ENCODE results near the gene CD55. TPM values are rescaled to one million over a fixed set of nuclear protein-coding genes. Genes with fewer than 3 reads are reported as not detected.

The CD55 gene
- total RNA-seq, 1 experiment from 2014 or later: 17.3 TPM

DNA sequence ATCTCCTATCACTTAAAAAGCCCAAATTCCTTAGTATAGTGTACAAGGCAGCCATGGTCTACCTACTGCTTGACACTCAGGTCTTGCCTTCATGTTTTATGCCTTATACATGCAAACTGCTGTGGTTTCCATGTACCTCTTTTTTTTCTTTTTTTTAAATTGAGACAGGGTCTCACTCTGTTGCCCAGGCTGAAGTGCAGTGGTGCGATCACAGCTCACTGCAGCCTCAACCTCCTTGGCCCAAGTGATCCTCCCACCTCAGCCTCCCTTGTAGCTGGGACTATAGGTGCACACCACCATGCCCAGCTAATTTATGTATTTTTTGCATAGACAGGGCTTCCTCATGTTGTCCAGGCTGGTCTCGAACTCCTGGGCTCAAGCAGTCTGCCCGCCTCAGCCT is 8.0 kb downstream of the CD55 start:
- WGBS (ENCODE audit: extremely low coverage, insufficient read length, low lambda C conversion rate): no CpG with 5 or more reads among the region's 3 CpGs
- no peak for DNase-seq
- H3K36me3 Mint-ChIP-seq (ENCODE audit: insufficient read depth in 1 of 3, low read depth in 3 of 3): peaks cover 8 to 58% (median 46%) of the 10 kb centered on the region in 3 experiments; a peak in 6 of 7 replicates

More for the DNA sequence above, 8.0 kb downstream of the CD55 start:
- H3K4me3 Mint-ChIP-seq: no peak overlapping the region
- Histone ChIP-seq H3K14ac (ENCODE audit: insufficient read depth, low read length) (no peak overlapping the region), H2BK120ac (ENCODE audit: low read depth, low read length, poor library complexity, severe bottlenecking) (no peak overlapping the region), H2AK5ac (ENCODE audit: insufficient read length, low read length) (no peak overlapping the region), H3K23ac (ENCODE audit: insufficient read length, low read depth, low read length) (no peak overlapping the region), H3K27ac (ENCODE audit: insufficient read length, low read depth, low read length) (no peak overlapping the region), H2BK20ac (ENCODE audit: low read depth, low read length, poor library complexity, severe bottlenecking) (no peak overlapping the region), H2BK12ac (ENCODE audit: insufficient read length, low read depth, low read length) (no peak overlapping the region), H3T11ph (ENCODE audit: low read length) (no peak overlapping the region), H3K56ac (ENCODE audit: insufficient read length, low read depth, low read length) (no peak overlapping the region), H3K9ac (ENCODE audit: extremely low read depth, insufficient read length, low read length) (no peak overlapping the region), H4K91ac (ENCODE audit: insufficient read length, low read depth, low read length) (no peak overlapping the region), H3K79me1 (ENCODE audit: insufficient read depth, low read depth, low read length, poor library complexity, severe bottlenecking) (no peaks in the 10 kb centered on the region), H3K4me1 (ENCODE audit: insufficient read depth, low read length) (no peaks in the 10 kb centered on the region), H2BK5ac (ENCODE audit: insufficient read length, low read length) (no peak overlapping the region), H3K18ac (ENCODE audit: insufficient read length, low read depth, low read length) (no peak overlapping the region), H2AFZ (ENCODE audit: low read length) (no peak overlapping the region), H4K5ac (ENCODE audit: insufficient read length, low read depth, low read length) (no peak overlapping the region), H2BK15ac (ENCODE audit: low read depth, low read length) (no peak overlapping the region), H4K20me1 (ENCODE audit: control insufficient read depth, insufficient read depth, insufficient read length) (no peaks in the 10 kb centered on the region), H3K27me3 (ENCODE audit: insufficient read depth, low read length) (no peaks in the 10 kb centered on the region), H3K4ac (ENCODE audit: low read depth, low read length) (no peak overlapping the region), H4K8ac (replicated peaks; ENCODE audit: insufficient read length, low read depth, low read length) (no peak overlapping the region), H3K9me3 (ENCODE audit: control insufficient read depth, low read depth, low read length) (no peaks in the 10 kb centered on the region), H3K23me2 (ENCODE audit: insufficient read length, low read depth, low read length, poor library complexity, severe bottlenecking) (no peaks in the 10 kb centered on the region), H3K79me2 (ENCODE audit: insufficient read depth, low read length) (no peaks in the 10 kb centered on the region), H3K4me2 (ENCODE audit: insufficient read depth, insufficient read length, low read length) (no peak overlapping the region)
- H3K27me3 Mint-ChIP-seq (ENCODE audit: low read depth): no peaks in the 10 kb centered on the region
- H3K27ac Mint-ChIP-seq: no peak overlapping the region; a peak in 1 of 7 replicates
- no peaks in the 10 kb centered on the region for H3K4me1 Mint-ChIP-seq
- no peaks in the 10 kb centered on the region for H3K9me3 Mint-ChIP-seq
- TF ChIP-seq, protein P1, sequence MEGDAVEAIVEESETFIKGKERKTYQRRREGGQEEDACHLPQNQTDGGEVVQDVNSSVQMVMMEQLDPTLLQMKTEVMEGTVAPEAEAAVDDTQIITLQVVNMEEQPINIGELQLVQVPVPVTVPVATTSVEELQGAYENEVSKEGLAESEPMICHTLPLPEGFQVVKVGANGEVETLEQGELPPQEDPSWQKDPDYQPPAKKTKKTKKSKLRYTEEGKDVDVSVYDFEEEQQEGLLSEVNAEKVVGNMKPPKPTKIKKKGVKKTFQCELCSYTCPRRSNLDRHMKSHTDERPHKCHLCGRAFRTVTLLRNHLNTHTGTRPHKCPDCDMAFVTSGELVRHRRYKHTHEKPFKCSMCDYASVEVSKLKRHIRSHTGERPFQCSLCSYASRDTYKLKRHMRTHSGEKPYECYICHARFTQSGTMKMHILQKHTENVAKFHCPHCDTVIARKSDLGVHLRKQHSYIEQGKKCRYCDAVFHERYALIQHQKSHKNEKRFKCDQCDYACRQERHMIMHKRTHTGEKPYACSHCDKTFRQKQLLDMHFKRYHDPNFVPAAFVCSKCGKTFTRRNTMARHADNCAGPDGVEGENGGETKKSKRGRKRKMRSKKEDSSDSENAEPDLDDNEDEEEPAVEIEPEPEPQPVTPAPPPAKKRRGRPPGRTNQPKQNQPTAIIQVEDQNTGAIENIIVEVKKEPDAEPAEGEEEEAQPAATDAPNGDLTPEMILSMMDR (conservative IDR thresholded peaks at IDR 0.05): no peak
